ENCODE measurements around the gene TMEM39B.
A peak's percentile ranks its signal among the peaks of the same experiment; 100 is the strongest.
"Not testable (repeated sequence)": the region's sequence is repeated elsewhere in the genome, so short reads cannot be mapped to it uniquely, and the experiment has no call there.

Gene TMEM39B

DNA sequence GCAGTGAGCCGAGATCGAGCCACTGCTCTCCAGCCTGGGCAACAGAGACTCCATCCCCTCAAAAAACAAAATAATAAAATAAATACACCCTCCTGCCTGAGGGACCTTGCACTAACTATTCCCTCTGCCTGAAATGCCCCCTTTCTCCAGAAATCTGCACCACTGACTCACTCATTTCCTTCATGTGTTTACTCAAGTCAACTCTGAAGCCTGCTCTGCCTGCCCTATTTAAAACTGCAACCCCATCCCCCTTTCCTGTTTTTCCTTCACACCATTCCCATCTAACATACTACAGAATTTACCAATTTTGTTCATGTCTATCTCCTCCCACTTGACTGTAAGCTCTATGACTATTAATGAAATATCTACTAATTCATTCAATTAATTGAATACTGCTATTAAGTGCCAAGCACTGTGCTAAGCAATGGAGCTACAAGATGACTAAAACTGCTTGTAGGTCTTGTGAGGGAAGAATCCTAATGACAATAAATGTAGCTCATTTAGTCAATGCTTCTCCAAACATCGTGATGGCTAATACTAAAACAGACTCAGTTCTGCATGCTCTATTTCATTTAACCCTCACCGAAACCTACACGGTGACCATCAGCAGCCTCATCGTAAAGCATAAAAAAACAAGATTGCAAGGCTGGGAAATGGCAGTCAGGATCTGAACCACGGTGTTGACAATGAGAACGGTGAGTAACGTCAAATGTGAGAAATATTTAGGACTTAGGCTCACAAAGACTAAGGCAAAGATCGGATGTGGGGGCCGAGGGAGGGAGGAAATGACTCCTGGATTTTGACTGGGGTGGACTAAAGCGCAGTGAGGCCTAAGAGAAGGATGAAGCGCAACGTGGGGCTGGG lies 749 bp upstream of the TMEM39B start:
- no peak for DNase-seq

DNA sequence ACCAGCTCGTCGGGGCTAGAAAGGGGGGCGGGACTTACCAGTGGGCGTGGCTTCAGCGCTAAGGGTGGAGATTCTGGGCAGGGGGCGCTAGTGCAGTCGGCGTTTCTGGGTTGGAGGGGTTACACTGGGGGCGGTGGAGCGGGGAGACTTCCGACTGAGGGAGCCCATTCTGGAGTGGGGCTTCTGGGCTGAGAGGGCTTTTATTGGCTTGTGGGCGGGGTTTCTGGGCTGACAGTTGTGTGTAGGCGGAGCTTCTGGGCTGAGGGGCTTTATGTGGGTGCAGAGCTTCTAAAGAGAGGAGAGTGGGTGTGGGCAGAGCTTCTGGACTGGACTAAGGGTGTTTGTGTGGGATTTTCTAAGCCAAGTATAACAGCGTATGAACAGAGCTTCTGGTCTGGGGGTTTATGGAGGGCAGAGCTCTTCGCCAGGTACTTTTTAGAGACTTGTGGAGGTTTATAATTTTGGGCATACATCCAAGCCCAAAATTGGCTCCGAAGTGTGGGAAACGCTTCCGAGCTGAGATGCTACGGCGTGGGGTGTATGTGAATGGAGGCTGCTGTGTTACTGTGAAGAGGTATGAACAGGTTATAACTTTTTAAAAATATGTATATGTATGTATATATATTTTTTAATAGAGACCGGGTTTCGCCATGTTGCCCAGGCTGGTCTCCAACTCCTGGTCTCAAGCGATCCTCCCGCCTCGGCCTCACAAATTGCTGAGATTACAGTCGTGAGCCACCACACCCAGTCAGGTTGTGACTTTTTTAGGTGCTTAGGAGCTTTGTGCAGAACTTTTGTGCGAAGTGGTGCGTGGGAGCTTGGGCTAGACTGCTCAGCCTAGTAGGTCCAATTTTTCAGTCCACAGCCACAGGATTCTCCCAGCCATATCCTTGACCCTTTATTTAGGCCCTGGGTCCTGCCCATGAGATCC lies 825 bp downstream of the TMEM39B start:
- DNase-seq, result no peak

DNA sequence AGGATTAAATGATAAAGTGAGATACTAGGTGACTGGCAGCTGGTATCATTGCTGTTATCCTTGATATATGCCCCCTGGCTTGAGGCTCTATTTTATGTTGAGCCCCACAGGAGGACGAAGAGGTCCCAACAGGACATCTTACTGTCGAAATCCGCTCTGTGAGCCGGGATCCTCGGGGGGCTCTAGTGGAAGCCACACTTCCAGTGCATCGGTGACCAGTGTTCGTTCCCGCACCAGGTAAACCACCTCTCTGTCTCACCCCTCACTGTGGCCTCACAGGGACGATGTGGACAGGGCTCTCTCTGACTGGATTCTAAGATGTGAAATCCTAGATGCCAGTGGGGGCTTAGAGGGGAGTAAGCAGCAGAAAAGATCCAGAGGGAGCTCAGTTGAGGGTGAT lies 2.1 kb downstream of the TMEM39B start:
- no peak for DNase-seq

DNA sequence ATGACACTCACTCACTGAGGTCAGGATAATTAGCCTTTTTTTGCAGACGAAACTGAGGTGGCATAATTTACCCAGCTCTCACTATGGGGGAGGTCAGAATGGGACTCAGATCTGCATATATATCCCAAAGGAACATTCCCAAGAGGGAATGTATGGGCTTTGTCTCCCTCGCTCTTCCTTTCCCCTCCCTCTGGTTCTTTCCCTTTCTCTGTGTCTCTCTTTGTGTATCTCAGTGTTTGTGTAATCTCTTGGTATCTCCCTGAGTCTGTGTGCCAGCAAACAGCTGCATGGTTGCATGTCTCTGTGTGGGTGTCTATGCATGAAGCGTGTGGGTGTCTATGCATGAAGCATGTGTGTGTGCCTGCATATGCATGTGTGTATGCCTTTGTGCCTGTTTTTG lies 4.7 kb downstream of the TMEM39B start:
- no peak for DNase-seq

DNA sequence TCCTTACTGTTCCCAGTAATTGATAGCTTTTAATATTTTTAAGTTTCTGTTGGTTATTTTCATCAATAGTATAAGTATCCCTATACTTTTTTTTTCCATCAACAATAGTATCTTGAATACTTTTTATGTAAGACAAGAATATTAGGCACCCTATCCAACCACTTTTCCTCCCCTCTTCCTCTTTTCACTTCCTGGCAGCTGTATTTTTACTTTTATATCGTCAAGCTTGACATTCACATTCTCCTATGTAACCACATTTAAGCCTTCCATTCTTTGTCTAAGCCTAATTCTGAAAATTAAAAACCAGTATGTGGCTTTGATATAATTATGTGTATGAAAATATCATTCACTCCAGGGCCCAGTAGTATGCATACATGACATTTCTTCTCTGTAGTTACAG lies 9.3 kb downstream of the TMEM39B start:
- DNase-seq, result no peak

DNA sequence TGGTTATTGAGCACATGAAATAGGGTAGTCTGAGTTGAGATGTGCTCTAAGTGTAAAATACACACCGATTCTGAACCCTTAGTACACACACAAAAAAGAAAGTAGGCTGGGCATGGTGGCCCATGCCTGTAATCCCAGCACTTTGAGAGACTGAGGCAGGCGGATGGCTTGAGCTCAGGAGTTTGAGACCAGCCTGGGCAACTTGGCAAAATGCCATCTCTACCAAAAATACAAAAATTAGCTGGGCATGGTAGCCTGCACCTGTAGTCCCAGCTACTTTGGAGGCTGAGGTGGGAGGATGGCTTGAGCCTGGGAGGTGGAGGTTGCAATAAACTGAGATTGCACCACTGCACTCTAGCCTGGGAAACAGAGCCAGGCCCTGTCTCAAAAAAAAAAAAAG lies 13.6 kb downstream of the TMEM39B start:
- DNase-seq, result not testable (repeated sequence)

DNA sequence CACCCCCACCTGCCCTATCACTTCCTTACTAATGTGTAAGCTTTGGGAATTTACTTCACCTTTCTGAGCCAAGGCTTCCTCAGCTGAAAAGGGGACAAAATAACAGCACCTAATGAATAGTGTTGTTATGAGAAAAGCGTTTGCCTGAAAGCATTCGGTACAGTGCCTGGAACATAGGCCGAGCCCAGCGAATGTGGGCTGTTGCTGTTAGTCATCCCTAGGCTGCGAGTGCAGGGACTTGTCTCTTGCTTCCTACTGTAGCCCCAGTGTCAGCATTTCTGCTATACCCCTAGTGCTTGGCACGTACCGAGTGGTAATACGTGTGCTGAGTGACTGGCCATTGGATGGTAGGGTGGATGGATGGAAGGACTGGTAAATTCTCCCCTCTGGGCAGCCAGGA lies 18.4 kb downstream of the TMEM39B start:
- DNase-seq, result no peak

DNA sequence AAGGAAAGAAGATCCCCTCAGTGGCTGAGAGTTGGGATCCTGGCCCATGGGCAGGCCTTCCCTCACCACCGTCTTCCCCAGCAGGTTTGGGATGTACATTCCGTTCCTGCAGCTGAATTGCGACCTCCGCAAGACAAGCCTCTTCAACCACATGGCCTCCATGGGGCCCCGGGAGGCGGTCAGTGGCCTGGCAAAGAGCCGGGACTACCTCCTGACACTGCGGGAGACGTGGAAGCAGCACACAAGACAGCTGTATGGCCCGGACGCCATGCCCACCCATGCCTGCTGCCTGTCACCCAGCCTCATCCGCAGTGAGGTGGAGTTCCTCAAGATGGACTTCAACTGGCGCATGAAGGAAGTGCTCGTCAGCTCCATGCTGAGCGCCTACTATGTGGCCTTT lies 18.9 kb downstream of the TMEM39B start:
- DNase-seq, result no peak

DNA sequence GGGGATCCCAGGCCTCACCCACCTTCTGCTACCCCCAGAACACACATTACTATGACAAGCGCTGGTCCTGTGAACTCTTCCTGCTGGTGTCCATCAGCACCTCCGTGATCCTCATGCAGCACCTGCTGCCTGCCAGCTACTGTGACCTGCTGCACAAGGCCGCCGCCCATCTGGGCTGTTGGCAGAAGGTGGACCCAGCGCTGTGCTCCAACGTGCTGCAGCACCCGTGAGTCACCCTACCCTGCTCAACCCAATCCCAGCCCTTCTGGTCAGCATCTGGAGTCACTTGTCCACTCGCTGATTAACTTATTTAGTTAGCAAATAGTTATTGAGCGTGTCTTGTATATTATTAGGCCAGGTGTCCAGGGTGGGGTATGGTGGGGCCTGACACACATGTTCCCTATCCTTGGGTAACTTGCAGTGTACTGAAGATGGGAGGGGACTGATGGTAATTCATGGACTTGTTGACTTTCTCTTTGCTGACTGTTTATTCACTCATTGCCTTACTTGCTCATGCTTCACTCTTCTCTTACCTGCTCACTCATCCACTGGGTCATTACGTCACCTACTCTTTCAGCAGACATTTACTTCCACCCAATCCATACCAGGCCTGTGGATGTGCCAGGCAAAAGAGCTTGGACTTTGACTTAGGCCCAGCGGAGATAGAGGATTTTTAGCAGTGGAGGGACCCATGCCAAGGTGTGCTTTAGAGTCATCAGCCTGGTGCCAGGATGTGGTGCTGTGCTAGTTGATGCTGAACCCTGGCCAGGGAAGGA lies 22.2 kb downstream of the TMEM39B start:
- DNase-seq, result no peak

DNA sequence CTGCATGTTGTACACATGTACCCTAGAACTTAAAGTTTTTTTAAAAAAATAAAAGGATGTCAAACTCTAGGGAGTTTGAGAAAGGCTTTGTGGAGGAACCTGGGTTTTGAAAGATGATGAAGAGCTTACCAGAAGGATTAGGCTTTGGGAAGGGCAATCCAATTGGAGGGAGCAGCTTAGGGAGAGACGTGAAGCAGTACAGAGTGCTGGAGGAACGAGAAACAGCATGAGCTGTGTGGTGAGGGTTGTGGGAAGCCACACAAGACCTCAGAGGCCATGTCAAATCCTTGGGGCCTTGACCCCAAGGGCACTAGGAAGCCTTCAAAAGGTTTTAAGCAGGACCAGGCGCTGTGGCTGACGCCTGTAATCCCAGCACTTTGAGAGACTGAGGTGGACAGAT lies 26.7 kb downstream of the TMEM39B start:
- no peak for DNase-seq

DNA sequence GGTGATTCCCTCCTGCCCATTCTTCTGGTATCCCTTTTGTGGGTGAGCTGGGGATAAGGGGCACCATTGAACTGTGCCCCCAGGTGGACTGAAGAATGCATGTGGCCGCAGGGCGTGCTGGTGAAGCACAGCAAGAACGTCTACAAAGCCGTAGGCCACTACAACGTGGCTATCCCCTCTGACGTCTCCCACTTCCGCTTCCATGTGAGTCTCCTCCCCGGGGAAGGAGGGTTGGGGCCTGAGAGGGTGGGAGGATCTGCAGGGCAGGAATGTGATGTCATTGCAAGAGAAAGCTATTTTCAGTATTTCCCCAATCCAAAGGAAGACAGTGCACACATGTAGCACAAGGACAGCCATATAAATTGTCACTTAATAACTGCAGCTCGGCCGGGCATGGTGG lies 27.6 kb downstream of the TMEM39B start:
- no peak for DNase-seq

DNA sequence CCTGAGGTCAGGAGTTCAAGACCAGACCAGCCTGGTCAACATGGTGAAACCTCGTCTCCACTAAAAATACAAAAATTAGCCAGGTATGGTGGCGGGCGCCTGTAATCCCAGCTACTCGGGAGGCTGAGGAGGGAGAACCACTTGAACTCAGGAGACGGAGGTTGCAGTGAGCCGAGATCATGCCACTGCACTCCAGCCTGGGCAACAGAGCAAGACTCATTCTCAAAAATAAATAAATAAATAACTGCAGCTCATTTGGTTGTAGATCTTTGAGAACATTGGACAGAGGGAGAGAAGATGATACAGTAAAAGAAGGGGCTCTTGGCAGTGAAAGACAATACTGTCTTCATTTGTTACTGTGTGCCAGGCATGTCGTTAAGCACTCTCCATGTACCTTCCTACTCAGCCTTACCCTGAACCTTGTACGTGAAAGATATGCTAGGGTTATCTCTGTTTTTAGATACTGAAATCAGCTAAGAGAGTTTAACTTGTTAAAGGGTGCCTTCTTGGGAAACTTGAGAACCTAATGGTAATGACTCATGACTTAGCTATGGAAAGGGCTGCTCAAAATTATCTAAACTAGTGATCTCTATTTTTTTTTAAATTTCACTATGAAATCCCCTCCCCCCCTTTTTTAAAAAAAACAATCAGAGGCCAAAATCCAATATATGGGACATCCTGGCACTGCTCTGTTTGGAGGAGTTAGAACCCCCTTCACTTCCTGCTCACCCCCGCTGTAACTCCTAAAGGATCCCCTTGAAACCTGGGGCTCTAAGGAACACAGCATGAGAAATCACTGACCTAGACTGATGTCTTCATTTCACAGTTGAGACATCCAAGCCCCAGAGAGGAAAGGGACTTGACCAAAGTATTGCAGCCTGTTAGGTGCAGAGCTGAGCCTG lies 28.3 kb downstream of the TMEM39B start:
- DNase-seq, result no peak

DNA sequence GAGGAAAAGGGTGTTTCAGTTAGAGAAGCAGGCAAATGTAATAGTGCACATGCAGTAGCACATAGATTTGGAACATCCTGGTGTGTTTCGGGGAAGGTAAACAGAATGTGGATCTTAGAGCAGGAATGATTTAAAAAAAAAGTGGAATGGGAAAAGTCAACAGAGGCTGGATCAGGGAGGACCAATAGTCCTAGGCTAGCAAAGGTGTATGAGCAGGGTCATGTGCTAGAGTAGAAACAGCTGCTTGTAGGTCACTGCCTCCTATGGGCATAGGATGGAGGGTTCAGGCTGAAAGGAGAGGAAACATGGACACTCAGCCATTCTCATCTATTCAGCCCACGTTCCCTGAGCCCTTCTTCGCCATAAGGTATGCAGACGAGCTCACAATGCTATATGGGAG lies 31.4 kb downstream of the TMEM39B start:
- no peak for DNase-seq

DNA sequence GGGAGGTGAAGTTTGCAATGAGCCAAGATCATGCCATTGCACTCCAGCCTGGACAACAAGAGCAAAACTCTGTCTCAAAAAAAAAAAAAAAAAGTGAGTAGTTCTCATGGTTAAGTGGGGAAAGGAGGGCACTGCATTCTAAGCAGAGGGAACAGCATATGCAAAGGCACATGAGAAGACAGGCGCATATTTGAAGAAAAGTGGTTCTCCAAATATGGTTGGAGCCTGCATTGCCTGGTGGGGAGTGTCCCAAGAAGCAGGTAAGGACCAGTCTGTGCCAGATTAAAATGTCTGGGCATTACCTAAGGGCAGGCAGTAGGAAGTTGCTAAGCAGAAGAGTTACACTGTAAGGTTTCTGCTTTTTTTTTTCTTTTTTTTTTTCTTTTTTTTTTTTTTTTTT lies 32.6 kb downstream of the TMEM39B start:
- no peak for DNase-seq

DNA sequence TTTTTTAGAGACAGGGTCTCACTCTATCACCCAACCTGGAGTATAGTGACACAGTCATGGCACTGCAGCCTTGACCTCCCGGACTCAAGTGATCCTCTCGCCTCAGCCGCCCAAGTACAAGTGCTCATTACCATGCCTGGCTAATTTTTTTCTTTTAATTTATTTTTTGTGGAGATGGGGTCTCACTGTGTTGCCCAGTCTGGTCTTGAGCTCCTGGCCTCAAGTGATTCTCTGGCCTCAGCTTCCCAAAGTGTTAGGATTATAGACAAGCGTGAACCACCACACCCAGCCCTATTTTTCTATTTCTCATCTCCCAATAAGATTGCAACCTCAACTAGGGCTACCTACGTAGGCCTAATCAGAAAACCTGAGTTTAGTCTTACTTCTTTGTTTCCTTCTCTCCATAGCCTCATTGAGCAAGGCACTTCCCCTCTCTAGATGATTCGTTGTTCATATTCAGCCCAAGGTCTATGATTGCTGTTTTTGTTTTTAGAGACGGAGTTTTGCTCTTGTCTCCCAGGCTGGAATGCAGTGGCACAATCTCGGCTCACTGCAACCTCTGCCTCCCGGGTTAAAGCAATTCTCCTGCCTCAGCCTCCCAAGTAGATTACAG lies 34.0 kb downstream of the TMEM39B start:
- no peak for DNase-seq

DNA sequence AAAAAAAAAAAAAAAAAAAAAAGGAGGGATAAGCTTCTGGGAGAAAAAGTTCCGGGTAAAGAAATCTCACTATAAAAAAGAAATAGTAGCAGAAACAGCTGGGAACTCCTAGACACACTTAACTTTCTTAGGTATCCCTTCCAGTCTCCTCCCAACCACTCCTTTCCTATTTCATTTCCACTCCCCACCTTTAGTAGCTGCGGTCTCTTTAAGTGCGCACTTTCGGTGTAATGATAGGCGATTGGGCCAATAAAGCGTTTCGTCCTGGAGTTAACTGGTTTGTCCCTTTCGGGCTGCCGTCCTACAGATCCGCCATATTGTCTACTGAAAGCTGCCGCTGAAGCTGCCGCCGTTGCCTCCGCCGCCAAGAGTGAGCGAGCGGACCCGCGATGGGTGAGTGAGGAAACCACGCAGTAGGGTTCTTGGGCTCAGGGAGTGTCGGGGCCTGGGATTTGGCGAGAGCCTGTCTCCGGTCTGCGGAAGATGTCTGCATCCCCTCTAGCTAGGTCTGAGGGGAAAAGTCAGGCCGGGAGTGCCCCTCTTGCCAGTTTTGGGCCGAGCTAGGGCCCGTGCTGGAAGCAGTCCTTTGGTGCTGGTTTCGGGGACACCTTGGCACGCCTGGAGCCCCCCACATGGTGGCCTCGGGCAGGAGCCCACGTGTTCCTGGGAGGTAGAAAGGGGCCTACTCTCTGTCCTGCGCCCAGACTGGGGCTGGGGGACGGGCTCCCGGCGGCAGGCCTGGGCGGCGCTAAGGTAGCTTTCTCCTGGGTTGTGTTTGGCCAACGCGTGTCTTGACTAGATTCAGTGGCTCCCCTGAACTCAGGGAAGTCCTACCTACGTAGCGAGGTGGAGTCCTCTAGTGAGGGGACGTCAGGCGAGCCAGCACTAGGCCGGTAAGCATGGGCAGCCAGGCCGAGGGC lies 35.3 kb downstream of the TMEM39B start, which contains the start of gene KPNA6:
Gene KPNA6, plus strand, starts transcription at position 315 of the 920 bp plus-strand sequence. Its CDS starts 75 bp downstream, at position 390.
- DNase-seq, result peak; percentile 90

DNA sequence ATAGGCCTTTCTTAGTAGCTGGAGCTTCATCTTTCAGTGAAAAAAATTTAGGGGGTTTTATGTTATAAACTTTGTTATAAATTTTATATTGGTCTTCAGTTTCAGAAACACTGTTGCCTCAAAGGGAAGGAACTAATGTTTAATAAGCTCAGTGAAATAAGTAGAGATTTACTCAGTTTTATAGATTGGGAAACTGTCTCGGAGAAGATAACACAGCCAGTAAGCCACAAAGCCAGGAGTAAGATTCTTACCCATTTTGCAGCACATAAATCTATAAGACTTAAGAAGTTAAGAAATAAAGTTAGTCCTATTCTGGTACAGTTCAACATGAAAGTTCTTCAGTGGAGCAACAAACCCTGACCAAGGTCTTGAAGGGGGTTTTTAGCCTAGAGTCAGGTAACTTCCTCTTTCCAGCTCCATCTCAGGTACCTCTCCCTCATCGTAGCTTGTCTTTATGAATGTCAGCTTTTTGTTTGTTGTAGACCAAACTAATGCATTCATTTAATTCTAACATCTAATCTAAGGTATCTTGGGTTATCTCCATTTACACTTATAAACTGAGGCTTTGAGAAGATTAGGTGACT lies 38.4 kb downstream of the TMEM39B start:
- no peak for DNase-seq

DNA sequence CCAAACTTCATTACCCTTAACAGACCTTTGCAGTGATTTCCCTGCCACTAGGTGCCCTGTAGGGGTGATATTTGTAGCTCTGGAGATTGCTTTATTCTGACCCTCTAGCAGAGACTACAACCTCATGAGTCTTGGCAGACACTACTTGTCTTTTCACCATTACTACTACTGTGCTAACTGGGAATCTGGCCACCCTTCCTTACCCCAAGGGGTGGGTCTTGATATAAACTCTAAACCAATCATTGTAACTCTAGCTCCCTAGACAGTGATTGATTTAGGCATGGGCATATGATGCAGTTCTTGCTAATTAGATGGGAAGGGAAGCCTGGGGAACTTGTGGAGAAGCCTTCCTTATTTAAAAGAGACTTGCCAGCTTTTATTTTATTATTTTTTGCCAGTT lies 39.0 kb downstream of the TMEM39B start:
- DNase-seq, result no peak

DNA sequence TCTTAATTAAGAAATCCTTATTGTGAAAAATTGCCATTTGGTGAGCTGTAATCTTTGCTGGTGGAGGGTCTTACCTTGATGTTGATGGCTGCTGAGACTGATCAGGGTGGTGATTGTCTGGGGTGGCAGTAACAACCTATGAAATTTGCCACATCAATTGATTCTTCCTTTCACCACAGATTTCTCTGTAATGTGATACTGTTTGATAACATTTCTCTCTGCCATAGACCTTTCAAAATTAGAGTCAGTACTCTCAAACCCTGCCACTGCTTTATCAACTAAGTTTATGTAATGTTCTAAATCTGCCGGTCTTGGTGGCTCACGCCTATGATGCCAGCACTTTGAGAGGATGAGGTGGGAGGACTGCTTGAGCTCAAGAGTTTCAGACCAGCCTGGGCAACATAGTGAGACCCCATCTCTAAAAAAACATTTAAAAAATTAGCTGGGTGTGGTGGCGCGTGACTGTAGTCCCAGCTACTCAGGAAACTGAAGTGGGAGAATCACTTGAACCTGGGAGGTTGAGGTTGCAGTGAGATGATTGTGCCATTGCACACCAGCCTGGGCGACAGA lies 40.2 kb downstream of the TMEM39B start:
- no peak for DNase-seq

DNA sequence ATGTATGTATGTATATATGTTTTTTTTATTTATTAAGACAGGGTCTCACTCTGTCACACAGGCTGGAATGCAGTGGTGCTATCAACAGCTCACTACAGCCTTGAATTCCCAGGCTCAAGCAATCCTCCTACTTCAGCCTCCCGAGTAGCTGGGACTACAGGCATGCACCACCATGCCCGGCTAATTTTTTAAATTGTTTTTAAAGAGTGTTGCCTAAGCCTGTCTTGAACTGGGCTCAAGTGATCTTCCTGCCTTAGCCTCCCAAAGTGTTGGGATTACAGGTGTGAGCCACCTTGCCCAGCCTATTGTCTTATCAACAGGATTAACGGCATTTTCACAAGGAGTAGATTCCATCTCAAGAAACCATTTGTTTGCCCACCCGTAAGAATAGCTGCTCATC lies 40.7 kb downstream of the TMEM39B start:
- DNase-seq, result not testable (repeated sequence)
